ENCODE measurements around the gene CD7.

- TF ChIP-seq CTCF (IDR thresholded peaks at IDR 0.05) (no peak), POLR2AphosphoS5 (IDR thresholded peaks at IDR 0.05) (no peak), POLR2A (IDR thresholded peaks at IDR 0.05) (no peak)
Observed at GRCh38 chr17:82319619-82320062, 2.2 kb upstream of the CD7 start.
